ENCODE data around the gene PARD3B. TPM values are rescaled to one million over a fixed set of nuclear protein-coding genes. Genes with fewer than 3 reads are reported as not detected.

The PARD3B gene
- total RNA-seq, 4 donors from 2014 or later: 32.6 to 65.7 (median 38.6) TPM

GRCh38 chr2:205283736-205284270 is 738.5 kb downstream of the PARD3B start:
- TF ChIP-seq EP300 (IDR thresholded peaks at IDR 0.05; ENCODE audit: low read depth): no peak
- TF ChIP-seq POLR2A (IDR thresholded peaks at IDR 0.05): no peak
- TF ChIP-seq POLR2AphosphoS5 (IDR thresholded peaks at IDR 0.05): no peak
- TF ChIP-seq, protein P1, sequence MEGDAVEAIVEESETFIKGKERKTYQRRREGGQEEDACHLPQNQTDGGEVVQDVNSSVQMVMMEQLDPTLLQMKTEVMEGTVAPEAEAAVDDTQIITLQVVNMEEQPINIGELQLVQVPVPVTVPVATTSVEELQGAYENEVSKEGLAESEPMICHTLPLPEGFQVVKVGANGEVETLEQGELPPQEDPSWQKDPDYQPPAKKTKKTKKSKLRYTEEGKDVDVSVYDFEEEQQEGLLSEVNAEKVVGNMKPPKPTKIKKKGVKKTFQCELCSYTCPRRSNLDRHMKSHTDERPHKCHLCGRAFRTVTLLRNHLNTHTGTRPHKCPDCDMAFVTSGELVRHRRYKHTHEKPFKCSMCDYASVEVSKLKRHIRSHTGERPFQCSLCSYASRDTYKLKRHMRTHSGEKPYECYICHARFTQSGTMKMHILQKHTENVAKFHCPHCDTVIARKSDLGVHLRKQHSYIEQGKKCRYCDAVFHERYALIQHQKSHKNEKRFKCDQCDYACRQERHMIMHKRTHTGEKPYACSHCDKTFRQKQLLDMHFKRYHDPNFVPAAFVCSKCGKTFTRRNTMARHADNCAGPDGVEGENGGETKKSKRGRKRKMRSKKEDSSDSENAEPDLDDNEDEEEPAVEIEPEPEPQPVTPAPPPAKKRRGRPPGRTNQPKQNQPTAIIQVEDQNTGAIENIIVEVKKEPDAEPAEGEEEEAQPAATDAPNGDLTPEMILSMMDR (IDR thresholded peaks at IDR 0.05): no peak
- H3K4me1 ChIP-seq: no peaks in the 10 kb centered on the region
- H3K27me3 ChIP-seq: no peaks in the 10 kb centered on the region
- no peak overlapping the region for H3K27ac ChIP-seq
- no peak overlapping the region for H3K4me3 ChIP-seq
- intact Hi-C loops (cut with DNase I; ENCODE audit: low total_unique reads) (no loop called here), in situ Hi-C loops (cut with MboI; ENCODE audit: low pct_ligation_motif_present in 1 of 4, low pct_unique_long_range_greater_than_20kb in 1 of 4, low sequenced_read_pairs in 3 of 4) (no loop called here)
- 78 to 80% methylated on average over 5 of the region's 5 CpGs for WGBS, 2 donors (ENCODE audit: low coverage in 1 of 2)
- DNase-seq: no peak
- no peaks in the 10 kb centered on the region for H3K36me3 ChIP-seq
- no peaks in the 10 kb centered on the region for H3K9me3 ChIP-seq

- intact Hi-C loops (cut with DNase I; ENCODE audit: low total_unique reads): no loop called here
- in situ Hi-C loops (cut with MboI; ENCODE audit: low pct_ligation_motif_present in 1 of 4, low pct_unique_long_range_greater_than_20kb in 1 of 4, low sequenced_read_pairs in 3 of 4): no loop called here
- 88 to 100% methylated on average over 1 of the region's 1 CpG for WGBS, 2 donors (ENCODE audit: low coverage in 1 of 2)
- DNase-seq: no peak
- TF ChIP-seq POLR2A (IDR thresholded peaks at IDR 0.05): no peak
- TF ChIP-seq POLR2AphosphoS5 (IDR thresholded peaks at IDR 0.05): no peak
- TF ChIP-seq, protein P1 (IDR thresholded peaks at IDR 0.05): no peak
- no peak for TF ChIP-seq EP300 (IDR thresholded peaks at IDR 0.05; ENCODE audit: low read depth)
- Histone ChIP-seq H3K4me3 (no peak overlapping the region), H3K4me1 (no peaks in the 10 kb centered on the region), H3K36me3 (no peaks in the 10 kb centered on the region), H3K9me3 (no peaks in the 10 kb centered on the region), H3K27me3 (no peaks in the 10 kb centered on the region), H3K27ac (no peak overlapping the region)
Observed at GRCh38 chr2:205284334-205284733, 739.1 kb downstream of the PARD3B start.

DNA sequence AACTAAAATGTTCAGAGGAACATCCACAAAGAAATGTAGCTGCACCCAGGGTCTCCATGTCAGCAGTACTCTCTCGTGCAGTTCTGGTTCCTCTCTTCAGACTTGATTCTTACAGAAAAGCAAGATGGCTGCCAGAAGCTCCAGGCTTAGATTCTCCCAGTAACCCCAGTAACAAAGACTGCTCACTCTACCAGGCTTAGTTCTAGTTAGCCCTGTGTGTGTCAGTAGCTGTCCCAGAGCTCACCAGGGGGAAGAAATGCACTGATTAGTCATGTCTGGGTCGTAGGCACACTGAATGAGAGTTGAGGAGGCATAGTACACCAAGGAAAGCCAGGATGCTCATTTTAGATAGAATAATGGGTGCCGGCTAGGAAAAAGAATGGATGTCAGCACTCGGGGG is 742.0 kb downstream of the PARD3B start:
- no peak for DNase-seq
- in situ Hi-C loops (cut with MboI; ENCODE audit: low pct_ligation_motif_present in 1 of 4, low pct_unique_long_range_greater_than_20kb in 1 of 4, low sequenced_read_pairs in 3 of 4) (no loop called here), intact Hi-C loops (cut with DNase I; ENCODE audit: low total_unique reads) (no loop called here)
- Histone ChIP-seq H3K4me3 (no peak overlapping the region), H3K27me3 (no peaks in the 10 kb centered on the region), H3K27ac (no peak overlapping the region), H3K4me1 (no peaks in the 10 kb centered on the region), H3K9me3 (no peaks in the 10 kb centered on the region), H3K36me3 (no peaks in the 10 kb centered on the region)
- TF ChIP-seq POLR2AphosphoS5 (IDR thresholded peaks at IDR 0.05): no peak
- TF ChIP-seq, protein P1 (IDR thresholded peaks at IDR 0.05): no peak
- WGBS, 2 donors (ENCODE audit: low coverage in 1 of 2): 86% methylated on average over 4 of the region's 4 CpGs; no CpG with 5 or more reads in 1 of the 2 donors

- H3K4me1 ChIP-seq: no peaks in the 10 kb centered on the region
- intact Hi-C loops (cut with DNase I; ENCODE audit: low total_unique reads) (no loop called here), in situ Hi-C loops (cut with MboI; ENCODE audit: low pct_ligation_motif_present in 1 of 4, low pct_unique_long_range_greater_than_20kb in 1 of 4, low sequenced_read_pairs in 3 of 4) (no loop called here)
- H3K36me3 ChIP-seq: no peaks in the 10 kb centered on the region
- TF ChIP-seq, protein P1 (IDR thresholded peaks at IDR 0.05): no peak
- TF ChIP-seq POLR2AphosphoS5 (IDR thresholded peaks at IDR 0.05) (no peak), EP300 (IDR thresholded peaks at IDR 0.05; ENCODE audit: low read depth) (no peak)
- 82 to 89% methylated on average over 2 to 3 of the region's 3 CpGs for WGBS, 2 donors (ENCODE audit: low coverage in 1 of 2)
- H3K27me3 ChIP-seq: no peaks in the 10 kb centered on the region
- H3K9me3 ChIP-seq: no peaks in the 10 kb centered on the region
- DNase-seq: no peak
- H3K27ac ChIP-seq: no peak overlapping the region
- no peak overlapping the region for H3K4me3 ChIP-seq
Observed at GRCh38 chr2:205288686-205289085, 743.4 kb downstream of the PARD3B start.

Measured in transverse colon (tissue), 4 donors.